ENCODE data around the gene TMEM97. TPM values are rescaled to one million over a fixed set of nuclear protein-coding genes. Genes with fewer than 3 reads are reported as not detected.
A peak's percentile ranks its signal among the peaks of the same experiment; 100 is the strongest.

The TMEM97 gene
- polyA plus RNA-seq, 1 experiment, result 12.5 TPM

DNA sequence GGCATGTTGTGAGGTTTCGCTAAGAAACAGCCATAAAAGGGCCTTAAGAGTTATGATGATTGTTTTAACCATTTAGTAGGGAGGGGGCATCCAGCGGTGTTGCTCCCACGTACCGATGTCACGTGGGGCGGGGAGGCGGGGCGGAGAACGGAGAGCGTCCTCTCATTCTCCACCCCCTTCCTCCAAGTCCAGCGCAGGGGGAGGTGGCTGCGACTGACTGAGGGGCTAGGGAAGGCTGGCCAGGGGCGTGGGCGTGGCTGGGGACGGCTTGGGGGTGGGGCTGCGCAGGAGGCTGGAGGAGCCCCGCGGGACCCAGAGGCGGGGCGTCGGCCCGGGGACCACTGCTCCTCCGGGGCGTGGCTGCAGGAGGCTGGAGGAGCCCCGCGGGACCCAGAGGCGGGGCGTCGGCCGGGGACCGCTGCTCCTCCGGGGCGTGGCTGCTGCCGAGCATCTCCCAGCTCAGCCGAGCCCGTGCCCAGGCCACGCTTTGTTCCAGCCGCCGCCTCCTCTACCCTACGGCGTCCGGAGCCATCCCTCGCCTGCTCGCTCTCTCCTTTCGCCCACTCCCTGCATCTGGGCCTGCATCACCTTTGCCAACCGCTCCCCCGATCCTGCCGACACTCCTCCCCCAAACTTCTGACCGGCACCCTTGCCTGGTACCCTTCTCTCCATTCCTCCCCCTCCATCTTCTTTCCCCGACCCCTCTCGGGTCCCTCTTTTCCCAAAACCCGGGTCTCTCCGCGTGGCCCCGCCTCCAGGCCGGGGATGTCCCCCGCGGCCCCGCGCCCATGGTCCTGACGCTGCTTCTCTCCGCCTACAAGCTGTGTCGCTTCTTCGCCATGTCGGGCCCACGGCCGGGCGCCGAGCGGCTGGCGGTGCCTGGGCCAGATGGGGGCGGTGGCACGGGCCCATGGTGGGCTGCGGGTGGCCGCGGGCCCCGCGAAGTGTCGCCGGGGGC, 52.5 kb downstream of the TMEM97 start, which contains the start of gene SARM1:
Gene SARM1, plus strand, starts transcription at position 450 of the 958 bp plus-strand sequence. Its CDS starts 339 bp downstream, at position 789.
- TF ChIP-seq, protein P1, sequence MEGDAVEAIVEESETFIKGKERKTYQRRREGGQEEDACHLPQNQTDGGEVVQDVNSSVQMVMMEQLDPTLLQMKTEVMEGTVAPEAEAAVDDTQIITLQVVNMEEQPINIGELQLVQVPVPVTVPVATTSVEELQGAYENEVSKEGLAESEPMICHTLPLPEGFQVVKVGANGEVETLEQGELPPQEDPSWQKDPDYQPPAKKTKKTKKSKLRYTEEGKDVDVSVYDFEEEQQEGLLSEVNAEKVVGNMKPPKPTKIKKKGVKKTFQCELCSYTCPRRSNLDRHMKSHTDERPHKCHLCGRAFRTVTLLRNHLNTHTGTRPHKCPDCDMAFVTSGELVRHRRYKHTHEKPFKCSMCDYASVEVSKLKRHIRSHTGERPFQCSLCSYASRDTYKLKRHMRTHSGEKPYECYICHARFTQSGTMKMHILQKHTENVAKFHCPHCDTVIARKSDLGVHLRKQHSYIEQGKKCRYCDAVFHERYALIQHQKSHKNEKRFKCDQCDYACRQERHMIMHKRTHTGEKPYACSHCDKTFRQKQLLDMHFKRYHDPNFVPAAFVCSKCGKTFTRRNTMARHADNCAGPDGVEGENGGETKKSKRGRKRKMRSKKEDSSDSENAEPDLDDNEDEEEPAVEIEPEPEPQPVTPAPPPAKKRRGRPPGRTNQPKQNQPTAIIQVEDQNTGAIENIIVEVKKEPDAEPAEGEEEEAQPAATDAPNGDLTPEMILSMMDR (IDR thresholded peaks at IDR 0.05; ENCODE audit: insufficient read depth, low read depth, low read length), result no peak
- H3K4me3 ChIP-seq (ENCODE audit: low read depth, low read length), result peak within 1 kb of the TSS; percentile 73
- H3K27me3 ChIP-seq (ENCODE audit: control insufficient read depth, insufficient read depth, low read length), result no peaks in the 10 kb centered on the region
- no peaks in the 10 kb centered on the region for H3K36me3 ChIP-seq (ENCODE audit: control insufficient read depth, insufficient read depth, low read length)
- ChIA-PET CTCF (interaction anchor here (1.9 kb wide), 1 partner anchor 10 kb away, joined by 5 read pairs; no protein-coding TSS in a partner anchor), POLR2A (no interaction called here)
- DNase-seq (ENCODE audit: low read depth), result peak; percentile 62

GRCh38 chr17:28372203-28372944, 53.4 kb downstream of the TMEM97 start:
- no peak for DNase-seq (ENCODE audit: low read depth)

DNA sequence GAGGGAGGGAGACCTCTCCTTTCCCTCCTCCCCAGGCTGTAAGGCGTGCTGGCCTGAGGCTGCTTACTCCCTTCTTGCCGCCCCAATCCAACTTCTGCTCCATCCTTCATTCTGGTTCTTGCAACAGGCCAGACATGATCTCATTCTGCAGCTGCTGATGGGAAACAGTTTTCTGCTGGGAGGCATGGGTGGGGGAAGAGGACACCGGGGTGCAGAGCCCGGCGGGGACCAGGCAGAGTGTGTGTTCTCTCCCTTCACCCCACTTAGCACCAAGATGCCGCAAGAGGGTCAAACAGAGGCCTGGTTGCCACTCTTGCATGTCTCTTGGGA, 53.9 kb downstream of the TMEM97 start:
- Histone ChIP-seq H3K4me3 (ENCODE audit: low read depth, low read length) (peak overlapping the region; percentile 73), H3K27me3 (ENCODE audit: control insufficient read depth, insufficient read depth, low read length) (no peaks in the 10 kb centered on the region), H3K36me3 (ENCODE audit: control insufficient read depth, insufficient read depth, low read length) (0 out of 2 replicates have a peak, but pooled peaks cover 2% of the 10 kb centered on the region)
- DNase-seq (ENCODE audit: low read depth), result no peak
- POLR2A ChIA-PET, result no interaction called here
- TF ChIP-seq, protein P1 (IDR thresholded peaks at IDR 0.05; ENCODE audit: insufficient read depth, low read depth, low read length), result no peak
- CTCF ChIA-PET, result no interaction called here

More at GRCh38 chr17:28372203-28372944, 53.4 kb downstream of the TMEM97 start:
- H3K4me3 ChIP-seq (ENCODE audit: low read depth, low read length), result peak overlapping the region; percentile 73
- ChIA-PET CTCF (interaction anchor here (0.6 kb wide), 1 partner anchor 281 kb away, joined by 3 read pairs; no protein-coding TSS in a partner anchor), POLR2A (no interaction called here)
- H3K36me3 ChIP-seq (ENCODE audit: control insufficient read depth, insufficient read depth, low read length), result 0 out of 2 replicates have a peak, but pooled peaks cover 1% of the 10 kb centered on the region
- TF ChIP-seq, protein P1 (IDR thresholded peaks at IDR 0.05; ENCODE audit: insufficient read depth, low read depth, low read length), result no peak
- H3K27me3 ChIP-seq (ENCODE audit: control insufficient read depth, insufficient read depth, low read length), result no peaks in the 10 kb centered on the region

Other genes with a start within 250 kb of the TMEM97 start
- gene IFT20, start 16.3 kb downstream of the TMEM97 start, polyA plus RNA-seq (2011; rRNA removed), result 39.1 and 53.2 TPM in 2 replicates
- gene TNFAIP1, start 16.6 kb downstream of the TMEM97 start, polyA plus RNA-seq (2011; rRNA removed), result 80.7 and 166 TPM in 2 replicates
- gene POLDIP2, start 38.3 kb downstream of the TMEM97 start, polyA plus RNA-seq (2011; rRNA removed), result 106 and 141 TPM in 2 replicates
- gene SEBOX, start 46.0 kb downstream of the TMEM97 start, polyA plus RNA-seq (2011; rRNA removed), result not detected in 2 replicates
- gene VTN, start 51.1 kb downstream of the TMEM97 start, polyA plus RNA-seq (2011; rRNA removed), result 1.9 and 4.2 TPM in 2 replicates
- 8.7 and 13.4 TPM in 2 replicates for gene SARM1, start 52.5 kb downstream of the TMEM97 start, polyA plus RNA-seq (2011; rRNA removed)
- gene SLC46A1, start 87.0 kb downstream of the TMEM97 start, polyA plus RNA-seq (2011; rRNA removed), result 5.2 and 5.9 TPM in 2 replicates
- not detected in 2 replicates for gene SLC13A2, start 154.4 kb downstream of the TMEM97 start, polyA plus RNA-seq (2011; rRNA removed)
- not detected in 2 replicates for gene FOXN1, start 187.1 kb downstream of the TMEM97 start, polyA plus RNA-seq (2011; rRNA removed)
- 82.8 and 150 TPM in 2 replicates for gene UNC119, start 233.4 kb downstream of the TMEM97 start, polyA plus RNA-seq (2011; rRNA removed)

All from BJ (cell line).